Liver (tissue), 9 donors: ENCODE measurements around the gene PUSL1. TPM values are rescaled to one million over a fixed set of nuclear protein-coding genes. Genes with fewer than 3 reads are reported as not detected.

Experiments used
- DNase-seq: peaks from one replicate; pipeline ENCODE4 v3.0.0-alpha.2; 2017; ENCODE audit warnings: low spot score
- H3K27ac ChIP-seq, 2 donors: one replicate each; pipeline ENCODE4 v1.7.0; 2013; ENCODE audit warnings: inconsistent platforms in 2 of 2, low read length in 2 of 2, control low read depth in 1 of 2, low read depth in 1 of 2, mild to moderate bottlenecking in 1 of 2
- H3K27me3 ChIP-seq, 4 donors: one replicate each; pipeline versions ENCODE4 v1.6.1 to v1.7.0; 2013; ENCODE audit warnings: low read length in 3 of 4, inconsistent platforms in 1 of 4, mild to moderate bottlenecking in 1 of 4, moderate library complexity in 1 of 4; ENCODE audit not compliant: control insufficient read depth in 4 of 4, insufficient read depth in 4 of 4
- H3K36me3 ChIP-seq, 4 donors: one replicate each; pipeline versions ENCODE4 v1.6.1 to v1.7.0; 2013; ENCODE audit warnings: low read length in 3 of 4, mild to moderate bottlenecking in 3 of 4, low read depth in 1 of 4, moderate library complexity in 1 of 4; ENCODE audit not compliant: control insufficient read depth in 4 of 4, insufficient read depth in 3 of 4
- H3K4me1 ChIP-seq, 4 donors: one replicate each; pipeline versions ENCODE4 v1.6.1 to v1.7.0; 2013; ENCODE audit warnings: low read length in 3 of 4, mild to moderate bottlenecking in 3 of 4, moderate library complexity in 1 of 4; ENCODE audit not compliant: control insufficient read depth in 4 of 4, insufficient read depth in 4 of 4
- H3K4me3 ChIP-seq, 3 donors: one replicate each; pipeline versions ENCODE4 v1.6.1 to v1.7.0; 2013; ENCODE audit warnings: low read length in 3 of 3, control low read depth in 1 of 3, low read depth in 1 of 3, mild to moderate bottlenecking in 1 of 3
- H3K9ac ChIP-seq, 2 donors: one replicate each; pipeline ENCODE4 v1.7.0; 2013; ENCODE audit warnings: low read length in 2 of 2, mild to moderate bottlenecking in 2 of 2, moderate library complexity in 2 of 2, control low read depth in 1 of 2, low read depth in 1 of 2
- H3K9me3 ChIP-seq, 4 donors: one replicate each; pipeline versions ENCODE4 v1.6.1 to v1.7.0; 2013; ENCODE audit warnings: low read length in 3 of 4; ENCODE audit not compliant: control insufficient read depth in 4 of 4
- EGR1 ChIP-seq, 2 donors: IDR thresholded peaks; 2 replicates each; pipeline ENCODE4 v1.6.1; 2016 to 2018; ENCODE audit warnings: antibody characterized with exemption in 2 of 2, low read depth in 2 of 2
- FOXA1 ChIP-seq: IDR thresholded peaks from 2 replicates; pipeline ENCODE4 v1.6.1; 2016; ENCODE audit warnings: antibody characterized with exemption
- FOXA2 ChIP-seq: IDR thresholded peaks from 2 replicates; pipeline ENCODE4 v1.6.1; 2016; ENCODE audit warnings: antibody characterized with exemption
- GABPA ChIP-seq, 2 donors: IDR thresholded peaks in 1 of 2; conservative IDR thresholded peaks in 1 of 2; 2 replicates each; pipeline ENCODE4 v1.6.1; 2016; ENCODE audit warnings: antibody characterized with exemption in 2 of 2, mild to moderate bottlenecking in 1 of 2, moderate library complexity in 1 of 2
- HNF4A ChIP-seq, 2 donors: conservative IDR thresholded peaks; 2 replicates each; pipeline ENCODE4 v1.6.1; 2016; ENCODE audit warnings: antibody characterized with exemption in 2 of 2, mild to moderate bottlenecking in 2 of 2
- HNF4G ChIP-seq: IDR thresholded peaks from 2 replicates; pipeline ENCODE4 v1.6.1; 2016; ENCODE audit warnings: antibody characterized with exemption
- JUND ChIP-seq, 2 donors: IDR thresholded peaks; 2 replicates each; pipeline ENCODE4 v1.6.1; 2016; ENCODE audit warnings: antibody characterized with exemption in 2 of 2
- NR2F2 ChIP-seq: IDR thresholded peaks from 2 replicates; pipeline ENCODE4 v1.6.1; 2016; ENCODE audit warnings: antibody characterized with exemption
- RAD21 ChIP-seq, 2 donors: IDR thresholded peaks; 2 replicates each; pipeline ENCODE4 v1.6.1; 2016; ENCODE audit warnings: antibody characterized with exemption in 2 of 2, mild to moderate bottlenecking in 2 of 2
- REST ChIP-seq: IDR thresholded peaks from 2 replicates; pipeline ENCODE4 v1.6.1; 2016; ENCODE audit warnings: antibody characterized with exemption, mild to moderate bottlenecking
- RXRA ChIP-seq, 2 donors: IDR thresholded peaks; 2 replicates each; pipeline ENCODE4 v1.6.1; 2017 to 2018; ENCODE audit warnings: antibody characterized with exemption in 2 of 2, mild to moderate bottlenecking in 1 of 2
- SP1 ChIP-seq: IDR thresholded peaks from 2 replicates; pipeline ENCODE4 v1.6.1; 2018; ENCODE audit warnings: antibody characterized with exemption, mild to moderate bottlenecking
- TAF1 ChIP-seq: conservative IDR thresholded peaks from 2 replicates; pipeline ENCODE4 v1.6.1; 2016; ENCODE audit warnings: antibody characterized with exemption, mild to moderate bottlenecking
- YY1 ChIP-seq: IDR thresholded peaks from 2 replicates; pipeline ENCODE4 v1.6.1; 2016; ENCODE audit warnings: antibody characterized with exemption, mild to moderate bottlenecking
- ZBTB33 ChIP-seq: IDR thresholded peaks from 2 replicates; pipeline ENCODE4 v1.6.1; 2016; ENCODE audit warnings: antibody characterized with exemption
- WGBS: extraction: QIAGEN DNeasy Blood & Tissue Kit; methylation state at CpG from one replicate; pipeline ENCODE4 v1.1.7; 2013; 5-methylcytosine and 5-hydroxymethylcytosine counted together
- polyA plus RNA-seq, 2 donors: library from polyadenylated mRNA; stranded (reverse) in 1 of 2; unstranded in 1 of 2; fragments of 200-250 nt in 1 of 2; fragments of >200 nt in 1 of 2; fragmentation: Nextera tagmentation in 1 of 2; extraction: Ambion mirVana in 1 of 2; gene quantifications; one replicate each; pipeline versions ENCODE4 v1.2.1 to v1.2.3, GENCODE V29; 2013 to 2015
- total RNA-seq, 2 donors: library from RNA; depleted of rRNA; stranded (reverse); fragments of >200 nt; gene quantifications; one replicate each; pipeline ENCODE4 v1.2.3, GENCODE V29; 2014
- TF ChIP-seq, protein P1 (sequence below): IDR thresholded peaks from 2 replicates; pipeline ENCODE4 v1.6.1; 2016; ENCODE audit warnings: antibody characterized with exemption
- TF ChIP-seq, protein P2 (sequence below): IDR thresholded peaks from 2 replicates; pipeline ENCODE4 v1.6.1; 2016; ENCODE audit warnings: antibody characterized with exemption
- TF ChIP-seq, protein P3 (sequence below): fragments of 150-350 bp; IDR thresholded peaks from 2 replicates; pipeline ENCODE4 v1.5.1; 2017; ENCODE audit warnings: improper control_type of control experiment, low read depth, low read length; ENCODE audit not compliant: missing input control
- donor health status: healthy.
- donor health status: healthy.
- donor health status: healthy.
- donor health status: healthy.
- donor health status: healthy.

Gene PUSL1
- total and polyA plus RNA-seq, 4 donors: 9.3 to 14.9 (median 10.3) TPM

- H3K36me3 ChIP-seq: peaks cover 3 to 26% (median 11%) of the 10 kb centered on the region in 4 donors
- H3K27me3 ChIP-seq: no peaks in the 10 kb centered on the region
- H3K9ac ChIP-seq: peak overlapping the region in 1 of 2 donors; percentile 71
- H3K4me3 ChIP-seq: peak overlapping the region in 2 of 3 donors; percentile 78 to 86
- H3K9me3 ChIP-seq: no peaks in the 10 kb centered on the region
- no peak for DNase-seq
- TF ChIP-seq JUND (IDR thresholded peaks at IDR 0.05) (no peak), REST (no peak), FOXA2 (no peak), TAF1 (no peak), FOXA1 (no peak), RXRA (IDR thresholded peaks at IDR 0.05) (no peak), RAD21 (IDR thresholded peaks at IDR 0.05) (no peak), YY1 (no peak), HNF4G (no peak), EGR1 (IDR thresholded peaks at IDR 0.05; ENCODE audit: low read depth in 2 of 2) (no peak), NR2F2 (no peak), SP1 (no peak), GABPA (IDR thresholded peaks at IDR 0.05 in 1 of 2, conservative IDR thresholded peaks at IDR 0.05 in 1 of 2) (no peak), ZBTB33 (no peak), HNF4A (conservative IDR thresholded peaks at IDR 0.05) (no peak)
- TF ChIP-seq, protein P1, sequence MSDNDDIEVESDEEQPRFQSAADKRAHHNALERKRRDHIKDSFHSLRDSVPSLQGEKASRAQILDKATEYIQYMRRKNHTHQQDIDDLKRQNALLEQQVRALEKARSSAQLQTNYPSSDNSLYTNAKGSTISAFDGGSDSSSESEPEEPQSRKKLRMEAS: no peak
- TF ChIP-seq, protein P2, sequence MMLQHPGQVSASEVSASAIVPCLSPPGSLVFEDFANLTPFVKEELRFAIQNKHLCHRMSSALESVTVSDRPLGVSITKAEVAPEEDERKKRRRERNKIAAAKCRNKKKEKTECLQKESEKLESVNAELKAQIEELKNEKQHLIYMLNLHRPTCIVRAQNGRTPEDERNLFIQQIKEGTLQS: no peak
- TF ChIP-seq, protein P3, sequence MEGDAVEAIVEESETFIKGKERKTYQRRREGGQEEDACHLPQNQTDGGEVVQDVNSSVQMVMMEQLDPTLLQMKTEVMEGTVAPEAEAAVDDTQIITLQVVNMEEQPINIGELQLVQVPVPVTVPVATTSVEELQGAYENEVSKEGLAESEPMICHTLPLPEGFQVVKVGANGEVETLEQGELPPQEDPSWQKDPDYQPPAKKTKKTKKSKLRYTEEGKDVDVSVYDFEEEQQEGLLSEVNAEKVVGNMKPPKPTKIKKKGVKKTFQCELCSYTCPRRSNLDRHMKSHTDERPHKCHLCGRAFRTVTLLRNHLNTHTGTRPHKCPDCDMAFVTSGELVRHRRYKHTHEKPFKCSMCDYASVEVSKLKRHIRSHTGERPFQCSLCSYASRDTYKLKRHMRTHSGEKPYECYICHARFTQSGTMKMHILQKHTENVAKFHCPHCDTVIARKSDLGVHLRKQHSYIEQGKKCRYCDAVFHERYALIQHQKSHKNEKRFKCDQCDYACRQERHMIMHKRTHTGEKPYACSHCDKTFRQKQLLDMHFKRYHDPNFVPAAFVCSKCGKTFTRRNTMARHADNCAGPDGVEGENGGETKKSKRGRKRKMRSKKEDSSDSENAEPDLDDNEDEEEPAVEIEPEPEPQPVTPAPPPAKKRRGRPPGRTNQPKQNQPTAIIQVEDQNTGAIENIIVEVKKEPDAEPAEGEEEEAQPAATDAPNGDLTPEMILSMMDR: no peak
- peaks cover 18 to 44% (median 34%) of the 10 kb centered on the region in 4 donors for H3K4me1 ChIP-seq
- WGBS: under 1% methylated on average over 66 of the region's 66 CpGs
- peak overlapping the region; percentile 82 to 95 for H3K27ac ChIP-seq
Observed at GRCh38 chr1:1308756-1309250, 406 bp downstream of the PUSL1 start.
